NCI-H2029 treated with DMSO at 0.1 percent for 48 hours (cell line): ENCODE data around the gene COLQ.

Experiments
- DNase-seq: peaks from one replicate; lab custom pipeline; 2025; lab: John Stamatoyannopoulos, UW

Gene COLQ

DNA sequence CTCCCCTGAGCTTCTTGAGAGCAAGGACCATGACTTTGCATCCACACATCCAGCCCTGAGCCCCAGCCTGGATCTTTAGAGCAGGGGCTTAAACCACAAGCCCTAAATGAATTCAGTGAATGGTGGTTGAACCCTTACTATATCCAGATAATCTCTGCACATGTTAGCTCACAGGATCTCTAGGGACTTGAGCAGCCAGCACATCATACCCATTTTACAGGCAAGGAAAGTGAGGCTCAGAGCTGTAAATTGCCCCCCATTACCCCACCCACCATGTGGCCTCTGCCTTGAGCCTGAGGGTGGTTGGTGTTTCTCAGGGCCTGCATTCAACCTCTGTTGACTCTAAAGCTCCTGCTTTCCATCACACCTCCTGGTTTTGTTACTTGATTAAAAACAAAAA lies 66.5 kb downstream of the COLQ start:
- DNase-seq, result no peak

DNA sequence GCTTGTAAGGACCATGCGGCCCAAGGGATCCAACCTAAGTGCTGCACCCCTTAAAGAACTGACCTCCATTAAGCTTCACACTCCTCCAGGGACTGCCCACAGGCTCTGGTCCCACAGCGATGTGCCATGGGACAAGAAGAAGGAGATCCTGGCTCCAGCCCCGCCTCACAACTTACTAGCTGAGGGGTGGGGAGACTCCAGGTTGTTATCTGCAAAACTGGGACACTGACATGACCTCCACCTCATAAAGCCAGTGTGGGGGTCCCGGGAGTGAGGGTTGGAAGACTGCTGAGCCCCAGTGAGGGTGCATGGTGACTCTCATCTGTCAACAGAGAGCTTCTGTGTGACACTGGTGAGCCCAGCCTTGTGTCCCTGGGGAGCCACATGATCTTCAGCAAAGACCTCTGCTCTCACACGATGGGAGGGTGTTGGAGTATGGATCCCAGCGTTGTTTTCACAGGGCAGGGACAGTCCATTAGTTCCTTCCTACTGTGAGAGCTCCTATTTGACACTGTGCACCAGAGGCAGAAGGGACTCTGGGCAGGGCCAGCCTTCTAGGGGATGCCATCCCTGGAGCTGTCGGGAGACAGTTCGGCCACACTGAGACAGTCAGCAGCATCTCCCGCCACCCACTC lies 67.4 kb downstream of the COLQ start:
- DNase-seq, result no peak

DNA sequence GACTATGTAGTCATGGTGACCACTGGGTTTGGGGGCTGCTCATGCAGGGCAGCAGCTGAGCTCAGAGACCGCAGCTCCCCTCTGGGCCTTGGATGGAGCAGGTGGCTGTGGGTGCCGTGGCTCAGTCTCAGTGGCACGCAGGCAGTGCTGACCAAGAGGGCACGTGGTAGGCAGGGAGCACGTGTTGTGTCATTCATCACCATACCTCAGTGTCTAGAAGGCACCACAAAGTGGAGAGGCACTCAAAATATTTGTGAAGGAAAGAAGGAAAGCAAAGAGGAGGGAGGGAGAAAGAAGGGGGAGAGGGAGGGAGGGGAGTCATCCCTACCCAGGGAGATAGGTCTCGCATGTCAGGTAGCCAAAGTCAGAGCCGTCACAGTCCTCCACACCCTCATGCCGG lies 68.0 kb downstream of the COLQ start:
- DNase-seq, result no peak

DNA sequence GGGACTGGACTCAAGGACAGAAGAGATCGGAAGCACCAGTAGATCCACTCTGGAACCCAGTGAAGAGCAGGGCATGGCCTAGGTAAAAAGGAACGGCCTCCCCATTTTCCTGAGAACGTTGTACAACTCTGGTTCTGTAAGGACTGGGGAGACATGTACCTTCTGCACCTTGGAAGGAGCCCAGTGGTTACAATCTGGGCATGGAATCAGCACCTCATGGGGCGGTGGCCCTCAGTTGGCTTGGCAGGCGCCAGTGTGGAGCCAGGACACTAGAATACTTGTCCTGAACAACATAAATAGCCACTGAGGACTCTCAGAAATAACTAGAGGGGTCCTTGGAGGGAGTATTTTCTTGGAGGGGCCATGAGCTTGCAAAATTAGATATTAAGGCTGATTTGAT lies 68.5 kb downstream of the COLQ start:
- no peak for DNase-seq

DNA sequence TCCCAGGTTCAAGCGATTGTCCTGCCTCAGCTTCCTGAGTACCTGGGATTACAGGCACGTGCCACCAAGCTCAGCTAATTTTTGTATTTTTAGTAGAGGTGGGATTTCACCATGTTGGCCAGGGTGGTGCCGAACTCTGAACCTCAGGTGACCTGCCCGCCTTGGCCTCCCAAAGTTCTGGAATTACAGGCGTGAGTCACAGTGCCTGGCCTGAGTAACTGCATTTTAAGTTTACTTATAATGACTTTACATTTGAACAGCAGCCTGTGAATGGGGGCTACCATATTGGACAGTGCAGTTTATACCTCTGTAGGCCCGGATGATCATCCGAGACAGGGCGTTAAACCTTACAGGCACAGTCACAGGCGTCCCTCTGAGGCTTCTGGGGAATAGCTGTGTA lies 69.3 kb downstream of the COLQ start:
- no peak for DNase-seq

- no peak for DNase-seq
Observed at GRCh38 chr3:15451216-15452113, 70.0 kb downstream of the COLQ start.

DNA sequence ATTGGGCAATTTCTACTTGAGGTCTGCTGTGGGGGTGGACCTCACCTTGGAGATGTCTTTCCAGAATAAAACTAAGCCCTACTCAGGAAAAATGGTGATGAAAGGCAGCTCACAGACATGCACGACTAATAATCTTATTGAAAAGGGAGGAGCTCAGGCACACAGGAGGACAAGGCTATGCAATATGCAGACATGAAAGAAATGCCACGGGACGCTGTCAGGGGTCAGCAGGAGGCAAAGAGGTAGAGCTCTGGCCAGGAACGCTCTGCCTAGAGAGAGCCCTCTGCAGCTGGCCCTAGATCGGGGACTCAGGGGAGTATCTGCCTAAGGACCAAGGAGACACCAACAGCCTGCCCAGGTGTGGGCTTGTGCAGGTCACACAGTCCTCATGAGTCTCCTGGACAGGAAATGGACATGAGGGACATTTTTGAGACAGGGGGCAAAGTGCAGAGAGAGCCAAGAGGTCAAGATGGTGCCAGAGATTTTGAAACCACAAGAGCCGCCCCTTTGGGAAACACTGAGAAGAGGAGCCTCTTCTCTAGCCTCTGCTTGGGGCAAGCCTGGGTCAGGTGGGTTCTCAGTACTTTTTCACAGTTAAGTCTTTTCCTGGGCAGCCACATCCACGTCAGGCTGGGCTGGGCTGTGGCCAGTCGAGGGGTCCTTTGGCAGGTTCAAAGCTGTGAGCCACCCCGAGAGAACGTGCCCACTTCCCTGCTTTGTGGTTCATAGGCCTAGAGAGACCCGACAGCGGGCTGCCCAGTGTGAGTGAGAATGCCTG lies 70.9 kb downstream of the COLQ start:
- no peak for DNase-seq

DNA sequence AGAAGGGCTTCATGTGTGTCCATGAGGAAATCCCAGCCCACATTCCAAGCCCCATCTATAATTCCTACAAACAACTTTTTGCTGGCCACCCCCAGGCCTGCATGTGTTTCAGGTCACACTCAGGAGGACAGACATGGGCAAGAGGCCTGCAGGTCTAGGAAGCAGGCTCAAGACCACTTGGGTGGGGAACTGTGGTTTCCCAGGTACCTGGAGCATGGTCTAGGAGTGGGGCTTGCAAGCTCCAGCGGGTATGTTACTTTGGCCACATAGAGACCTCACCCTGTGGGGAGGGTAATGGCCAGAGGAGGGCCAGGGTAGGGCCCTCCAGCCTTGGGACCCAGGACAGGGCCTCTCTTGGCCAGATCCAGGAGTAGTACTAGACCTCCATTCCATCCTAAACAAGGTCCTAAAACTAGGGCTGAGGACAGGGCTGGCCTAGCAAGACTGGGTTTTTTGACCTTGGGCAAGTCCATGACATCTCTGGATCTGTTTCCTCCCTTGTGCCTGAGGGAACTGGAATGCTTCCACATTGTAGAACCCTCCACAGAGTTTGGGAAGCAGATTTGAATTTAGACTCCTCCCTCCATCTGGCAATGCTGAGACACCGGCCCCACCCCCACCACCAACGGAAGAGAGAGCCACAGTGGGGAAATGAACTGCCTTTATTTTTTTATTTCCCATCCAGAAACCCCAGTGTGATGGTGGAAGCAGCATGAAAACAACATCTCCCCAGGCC lies 71.8 kb downstream of the COLQ start:
- DNase-seq, result no peak

DNA sequence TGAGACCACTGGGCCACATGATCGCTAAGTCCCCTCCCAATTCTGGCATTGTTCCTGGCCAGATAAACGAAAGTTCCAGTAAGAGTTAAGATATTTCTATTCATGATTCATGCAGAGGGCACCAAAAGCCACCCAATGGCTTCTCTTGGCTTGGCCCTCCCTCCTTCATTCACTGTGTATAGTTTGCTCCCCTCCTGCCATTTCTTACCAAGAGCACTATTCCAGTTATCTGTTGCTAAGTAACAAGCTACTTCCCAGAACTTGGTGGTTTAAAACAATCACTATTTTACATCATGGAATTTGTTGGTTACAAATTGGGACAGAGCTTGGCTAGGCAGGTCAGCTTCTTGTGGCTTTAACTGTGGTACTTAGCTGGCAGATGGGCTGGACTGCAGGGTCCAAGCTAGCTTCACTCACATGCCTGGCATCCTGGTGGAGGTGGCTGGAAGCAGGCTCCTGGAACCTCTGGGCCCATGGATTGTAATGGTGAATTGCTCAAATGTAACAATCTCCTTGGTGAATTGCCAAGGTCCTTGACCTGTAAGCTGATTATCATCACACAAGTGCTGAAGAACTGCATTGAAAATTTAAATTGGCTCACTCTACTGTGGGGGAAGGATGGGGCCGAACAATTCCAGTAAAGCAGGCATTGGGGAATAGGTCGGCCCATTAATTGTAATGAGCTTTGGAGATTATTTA lies 77.5 kb downstream of the COLQ start:
- DNase-seq, result peak; percentile 28

GRCh38 chr3:15440891-15441290 lies 80.6 kb downstream of the COLQ start:
- DNase-seq, result no peak

DNA sequence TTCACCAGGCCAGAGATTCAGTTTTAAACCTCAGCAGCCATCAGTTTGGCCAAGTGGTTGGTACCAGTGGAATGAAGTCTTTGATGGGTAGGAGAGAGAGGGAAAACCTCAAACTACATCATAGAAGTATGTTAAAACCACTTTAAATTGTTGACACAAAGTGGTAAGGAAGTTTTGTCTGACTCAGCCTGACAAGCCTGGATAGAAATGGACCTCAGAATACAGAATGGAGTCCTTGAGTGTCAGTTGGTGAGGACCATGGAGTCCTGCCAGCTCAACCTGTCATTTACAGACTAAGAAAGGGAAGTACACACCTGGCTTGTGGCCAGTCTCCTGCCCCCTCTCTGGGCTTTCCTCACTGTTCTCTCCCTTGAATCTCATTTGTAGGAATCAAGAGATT lies 82.0 kb downstream of the COLQ start:
- no peak for DNase-seq

DNA sequence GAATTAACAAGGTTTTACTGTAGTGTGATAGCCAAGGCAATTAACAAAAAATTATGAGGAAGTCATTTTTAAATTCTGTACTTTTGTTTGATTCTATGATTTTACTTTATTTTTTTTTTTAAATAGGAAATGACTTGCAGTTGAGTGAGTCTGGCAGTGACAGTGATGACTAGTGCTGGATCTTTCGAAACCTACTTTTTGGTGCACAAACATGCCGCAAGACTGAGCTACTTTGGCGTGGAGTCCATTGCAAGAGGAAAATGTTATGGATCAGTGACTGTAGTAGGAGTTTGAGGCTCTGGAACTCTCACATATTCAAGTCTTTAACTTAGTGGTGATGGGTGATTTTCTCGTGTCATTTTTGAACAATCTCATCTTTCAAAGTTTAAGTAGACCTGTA lies 82.5 kb downstream of the COLQ start:
- DNase-seq, result no peak

DNA sequence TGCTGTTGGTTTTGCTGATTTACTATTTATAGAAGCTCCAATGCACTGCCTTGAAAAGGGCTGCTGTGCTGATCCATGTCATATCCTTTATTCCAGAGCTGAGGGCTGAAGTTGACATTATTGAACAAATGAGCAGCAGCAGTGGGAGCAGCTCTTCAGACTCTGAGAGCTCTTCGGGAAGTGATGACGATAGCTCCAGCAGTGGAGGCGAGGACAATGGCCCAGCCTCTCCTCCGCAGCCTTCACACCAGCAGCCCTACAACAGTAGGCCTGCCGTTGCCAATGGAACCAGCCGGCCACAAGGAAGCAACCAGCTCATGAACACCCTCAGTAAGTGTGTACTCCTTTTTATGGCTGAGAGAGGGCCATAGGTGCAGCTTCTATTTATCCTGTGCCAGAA lies 85.3 kb downstream of the COLQ start:
- peak; percentile 69 for DNase-seq

GRCh38 chr3:15434756-15435155 lies 86.8 kb downstream of the COLQ start:
- no peak for DNase-seq

GRCh38 chr3:15433531-15433930 lies 88.0 kb downstream of the COLQ start:
- DNase-seq, result no peak

DNA sequence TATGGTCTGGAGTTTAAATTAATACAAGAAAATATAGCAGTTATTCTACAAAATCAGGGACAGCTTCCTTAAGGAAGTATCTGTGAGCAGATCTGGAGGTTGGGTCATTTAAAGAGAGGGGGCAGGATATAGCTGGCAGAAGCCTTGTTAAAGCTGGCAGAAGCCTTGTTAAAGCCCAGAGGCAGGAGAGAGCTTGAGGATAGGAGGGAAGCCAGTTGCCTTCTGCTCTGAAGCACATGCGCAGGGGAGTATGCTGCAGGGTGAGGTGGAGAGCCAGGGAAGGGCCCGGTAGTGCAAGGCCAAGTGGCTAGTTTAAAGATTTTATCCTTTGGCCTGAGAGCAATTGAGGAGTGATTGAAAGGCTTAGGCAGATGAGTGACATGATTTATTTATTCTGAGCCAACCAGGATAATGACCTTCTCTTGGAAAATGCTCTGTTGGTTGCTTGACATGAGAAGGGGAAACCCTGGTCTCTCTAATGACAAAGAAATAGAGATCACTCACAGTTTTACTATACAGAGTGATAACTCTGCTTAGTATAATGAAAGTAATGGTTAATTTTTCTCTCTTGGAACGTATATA lies 90.2 kb downstream of the COLQ start:
- no peak for DNase-seq

GRCh38 chr3:15430624-15431023 lies 90.9 kb downstream of the COLQ start:
- DNase-seq, result no peak

GRCh38 chr3:15429080-15429479 lies 92.4 kb downstream of the COLQ start:
- no peak for DNase-seq

GRCh38 chr3:15428539-15428938 lies 93.0 kb downstream of the COLQ start:
- no peak for DNase-seq

- DNase-seq, result no peak
Observed at GRCh38 chr3:15427981-15428380, 93.5 kb downstream of the COLQ start.
